Endothelial cell of umbilical vein (primary cell): ENCODE data around the gene CEP85L. TPM values are rescaled to one million over a fixed set of nuclear protein-coding genes. Genes with fewer than 3 reads are reported as not detected.

ENCODE experiments used
- BruUV-seq: library from RNA; stranded (reverse); fragments of 400-500 nt; replicated peaks from 2 replicates; lab custom pipeline; 2021; lab: Mats Ljungman, UMichigan
- CTCF ChIA-PET: fragments of 300-600, 350-600 bp; sonication (Branson Sonifier 250); formaldehyde crosslinking; loops from one replicate; lab custom pipeline; 2021; ENCODE audit warnings: antibody characterized with exemption, inconsistent platforms; lab: Charles Lee
- POLR2A ChIA-PET: fragments of 300-600, 350-600 bp; sonication (Branson Sonifier 250); formaldehyde crosslinking; loops from one replicate; lab custom pipeline; 2021; ENCODE audit warnings: antibody characterized with exemption, inconsistent platforms; lab: Charles Lee
- DNase-seq: peaks from one replicate; pipeline ENCODE4 v3.0.0-alpha.2; 2011; ENCODE audit warnings: low read depth, low spot score
- FAIRE-seq: peaks from 2 replicates; lab custom pipeline; 2011; peaks lifted over from hg19 to GRCh38; lab: Jason Lieb, UNC
- H2AFZ ChIP-seq: 2 replicates; pipeline ENCODE4 v1.6.0; 2012; ENCODE audit warnings: low read depth, low read length, control low read depth, inconsistent platforms
- H3K27ac ChIP-seq: 2 replicates; pipeline ENCODE4 v1.5.1; 2011; ENCODE audit warnings: low read depth, mild to moderate bottlenecking, control low read depth, low read length, moderate library complexity; ENCODE audit not compliant: insufficient read depth
- H3K27me3 ChIP-seq, 2 experiments: 2 replicates each; pipeline versions ENCODE4 v1.6.0 to v1.6.1; 2011; ENCODE audit warnings: low read length in 2 of 2, mixed read lengths in 1 of 2; ENCODE audit not compliant: control insufficient read depth in 2 of 2, insufficient read depth in 2 of 2
- H3K36me3 ChIP-seq, 2 experiments: 2 replicates in 1 of 2; 3 replicates in 1 of 2; pipeline ENCODE4 v1.5.1; 2011; ENCODE audit warnings: low read length in 2 of 2, mild to moderate bottlenecking in 1 of 2, moderate library complexity in 1 of 2; ENCODE audit not compliant: control insufficient read depth in 2 of 2, insufficient read depth in 2 of 2; ENCODE audit errors: extremely low read depth in 1 of 2
- H3K4me1 ChIP-seq: 3 replicates; pipeline ENCODE4 v1.5.1; 2011; ENCODE audit warnings: mild to moderate bottlenecking, low read length; ENCODE audit not compliant: control insufficient read depth, insufficient read depth; ENCODE audit errors: extremely low read depth
- H3K4me2 ChIP-seq: 2 replicates; pipeline ENCODE4 v1.6.1; 2011; ENCODE audit warnings: low read length, control low read depth, mixed read lengths; ENCODE audit not compliant: insufficient read depth
- H3K4me3 ChIP-seq, 3 experiments: fragments of 200-600 bp in 1 of 3; sonication (generic), shearing (Covaris generic) in 1 of 3; replicated peaks in 1 of 3; 2 replicates each; pipeline ENCODE4 v1.5.1; 2011 to 2016; ENCODE audit warnings: control low read depth in 3 of 3, low read length in 3 of 3, mild to moderate bottlenecking in 2 of 3, inconsistent platforms in 1 of 3, low read depth in 1 of 3, moderate library complexity in 1 of 3; ENCODE audit not compliant: insufficient read depth in 1 of 3
- H3K79me2 ChIP-seq: 2 replicates; pipeline ENCODE4 v1.6.0; 2012; ENCODE audit warnings: low read length, inconsistent platforms; ENCODE audit not compliant: control insufficient read depth, insufficient read depth
- H3K9ac ChIP-seq: replicated peaks from 2 replicates; pipeline ENCODE3; 2011; ENCODE audit warnings: low read length, control low read depth; ENCODE audit not compliant: insufficient read depth; ENCODE audit errors: extremely low read depth
- H3K9me1 ChIP-seq: replicated peaks from 3 replicates; pipeline ENCODE4 v1.6.0; 2011; ENCODE audit warnings: mild to moderate bottlenecking, low read length; ENCODE audit not compliant: control insufficient read depth, insufficient read depth; ENCODE audit errors: extremely low read depth
- H3K9me3 ChIP-seq: replicated peaks from 2 replicates; pipeline ENCODE4 v1.5.1; 2012; ENCODE audit warnings: low read length, inconsistent platforms; ENCODE audit not compliant: control insufficient read depth, insufficient read depth
- H4K20me1 ChIP-seq: replicated peaks from 2 replicates; pipeline ENCODE3; 2011; ENCODE audit warnings: mild to moderate bottlenecking, low read length; ENCODE audit not compliant: control insufficient read depth, insufficient read depth; ENCODE audit errors: extremely low read depth
- CTCF ChIP-seq, 2 donors: IDR thresholded peaks; 1 replicate in 1 of 2; 2 replicates in 1 of 2; pipeline ENCODE4 v1.5.1; 2011; ENCODE audit warnings: low read length in 2 of 2, mild to moderate bottlenecking in 2 of 2, moderate library complexity in 2 of 2, control low read depth in 1 of 2, inconsistent platforms in 1 of 2, low read depth in 1 of 2; ENCODE audit not compliant: insufficient read depth in 1 of 2; ENCODE audit errors: extremely low read depth in 1 of 2
- EZH2 ChIP-seq: IDR thresholded peaks from 2 replicates; pipeline ENCODE4 v1.6.1; 2012; ENCODE audit warnings: borderline replicate concordance, low read depth, mild to moderate bottlenecking, moderate library complexity, low read length, inconsistent platforms; ENCODE audit not compliant: severe bottlenecking
- FOS ChIP-seq: IDR thresholded peaks from 2 replicates; pipeline ENCODE4 v1.6.1; 2011; ENCODE audit warnings: mild to moderate bottlenecking, low read length, moderate library complexity, borderline replicate concordance; ENCODE audit not compliant: insufficient read depth
- GATA2 ChIP-seq: IDR thresholded peaks from 2 replicates; pipeline ENCODE4 v1.7.0; 2011; ENCODE audit warnings: low read depth, mild to moderate bottlenecking, moderate library complexity, mixed read lengths, low read length; ENCODE audit not compliant: insufficient read length, insufficient read depth
- JUN ChIP-seq: IDR thresholded peaks from 2 replicates; pipeline ENCODE4 v1.6.1; 2011; ENCODE audit warnings: borderline replicate concordance, low read depth; ENCODE audit not compliant: insufficient read length, insufficient read depth
- MYC ChIP-seq: IDR thresholded peaks from one replicate; pipeline ENCODE4 v1.6.1; 2011; ENCODE audit warnings: mild to moderate bottlenecking, low read depth, low read length
- POLR2A ChIP-seq: IDR thresholded peaks from 2 replicates; pipeline ENCODE4 v1.6.1; 2012; ENCODE audit warnings: low read depth, mild to moderate bottlenecking, control low read depth, low read length
- POLR2AphosphoS5 ChIP-seq: IDR thresholded peaks from 2 replicates; pipeline ENCODE4 v1.6.1; 2012; ENCODE audit warnings: low read depth, mild to moderate bottlenecking, control low read depth, low read length, moderate library complexity; ENCODE audit not compliant: insufficient read depth
- dilution Hi-C: fragments of 300-500 bp; cut with MboI; formaldehyde crosslinking; loops from one replicate; pipeline ENCODE4 v1.15.0; 2019; ENCODE audit warnings: low sequenced_read_pairs; ENCODE audit not compliant: extremely low pct_ligation_motif_present
- intact Hi-C: fragments of 100-400 bp; cut with micrococcal nuclease; formaldehyde crosslinking; loops from one replicate; pipeline ENCODE4 v1.10.0; 2022
- polyA plus RNA-seq, 4 experiments: library from polyadenylated mRNA; depleted of rRNA in 3 of 4; stranded (reverse) in 3 of 4; unstranded in 1 of 4; fragments of >200 nt; gene quantifications; 2 replicates each; pipeline versions ENCODE4 v1.2.1 to v1.2.3, GENCODE V29; 2011 to 2012; ENCODE audit warnings: missing spikeins in 1 of 4
- total RNA-seq: library from RNA; stranded (reverse); gene quantifications from 2 replicates; pipeline ENCODE4 v1.2.3, GENCODE V29; 2021
- TF ChIP-seq, protein P1 (sequence below): IDR thresholded peaks from 2 replicates; pipeline ENCODE4 v1.6.1; 2011; ENCODE audit not compliant: insufficient read depth, insufficient read length

Gene CEP85L
- total and polyA plus RNA-seq, 2 donors (not counting 3 experiments of a cell fraction or from before 2014, with no cell fraction given), result 1.8 to 9.2 TPM

DNA sequence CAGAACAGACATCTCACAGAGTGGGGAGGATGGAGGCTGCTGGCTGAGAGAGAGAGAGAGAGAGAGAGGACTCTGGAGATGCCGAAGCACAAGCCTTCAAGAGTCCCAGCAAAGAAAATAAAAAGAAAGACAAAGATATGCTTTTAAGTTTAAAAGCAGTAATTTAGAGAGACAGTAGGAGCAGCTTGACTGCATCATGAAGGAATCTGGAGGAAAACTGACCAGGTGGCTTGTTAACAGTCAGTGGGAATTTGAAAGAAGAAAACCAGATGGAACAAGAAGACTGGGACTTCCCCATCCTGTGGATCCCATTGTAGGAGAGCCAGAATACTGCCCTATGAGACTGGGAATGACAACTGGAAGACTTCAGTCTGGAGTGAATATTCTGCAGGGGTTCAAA lies 149.6 kb downstream of the CEP85L start:
- H2AFZ ChIP-seq, result no peak overlapping the region
- CTCF ChIA-PET, result interaction anchor here (1.5 kb wide), 1 partner anchor 217 kb away, joined by 4 read pairs; no protein-coding TSS in a partner anchor
- H3K4me3 ChIP-seq, result no peak overlapping the region
- no peaks in the 10 kb centered on the region for H3K9me3 ChIP-seq
- POLR2A ChIA-PET, result no interaction called here
- H3K9me1 ChIP-seq, result no peaks in the 10 kb centered on the region
- no peak overlapping the region for H3K4me2 ChIP-seq
- no peaks in the 10 kb centered on the region for H3K4me1 ChIP-seq
- dilution Hi-C loops (no loop called here), intact Hi-C loops (no loop called here)
- DNase-seq (no peak), FAIRE-seq (no peak)
- TF ChIP-seq EZH2, result no peak
- TF ChIP-seq GATA2, result no peak
- TF ChIP-seq, protein P1, sequence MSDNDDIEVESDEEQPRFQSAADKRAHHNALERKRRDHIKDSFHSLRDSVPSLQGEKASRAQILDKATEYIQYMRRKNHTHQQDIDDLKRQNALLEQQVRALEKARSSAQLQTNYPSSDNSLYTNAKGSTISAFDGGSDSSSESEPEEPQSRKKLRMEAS, result no peak
- TF ChIP-seq CTCF (IDR thresholded peaks at IDR 0.05; ENCODE audit: extremely low read depth in 1 of 2, insufficient read depth in 1 of 2, low read depth in 1 of 2, low read length in 2 of 2), result no peak
- no peak for TF ChIP-seq MYC
- TF ChIP-seq FOS, result no peak
- no peak for TF ChIP-seq POLR2A
- TF ChIP-seq POLR2AphosphoS5, result no peak
- no peak for TF ChIP-seq JUN
- no peak overlapping the region for H3K27ac ChIP-seq
- H3K36me3 ChIP-seq, result no peaks in the 10 kb centered on the region
- H3K79me2 ChIP-seq, result no peaks in the 10 kb centered on the region
- BruUV-seq, result no TSS peak
- H3K27me3 ChIP-seq, result no peaks in the 10 kb centered on the region
- no peak overlapping the region for H3K9ac ChIP-seq
- H4K20me1 ChIP-seq, result no peaks in the 10 kb centered on the region
